Measurements from ENCODE around the gene GORAB. TPM values are rescaled to one million over a fixed set of nuclear protein-coding genes. Genes with fewer than 3 reads are reported as not detected.

Gene GORAB
- total RNA-seq, 1 donor from 2014 or later: 10.5 TPM

- Mint-ChIP-seq H3K36me3 (ENCODE audit: low read depth) (no peaks in the 10 kb centered on the region), H3K27me3 (ENCODE audit: low read depth) (peaks cover 1% of the 10 kb centered on the region), H3K4me1 (peaks cover 10% of the 10 kb centered on the region), H3K9me3 (no peaks in the 10 kb centered on the region), H3K4me3 (no peak overlapping the region), H3K27ac (ENCODE audit: unreplicated experiment) (no peak overlapping the region)
- DNase-seq (ENCODE audit: low read depth, low spot score): no peak
- TF ChIP-seq CTCF (conservative IDR thresholded peaks at IDR 0.05): no peak
Measured at GRCh38 chr1:170495006-170495405, 37.0 kb upstream of the GORAB start.

DNA sequence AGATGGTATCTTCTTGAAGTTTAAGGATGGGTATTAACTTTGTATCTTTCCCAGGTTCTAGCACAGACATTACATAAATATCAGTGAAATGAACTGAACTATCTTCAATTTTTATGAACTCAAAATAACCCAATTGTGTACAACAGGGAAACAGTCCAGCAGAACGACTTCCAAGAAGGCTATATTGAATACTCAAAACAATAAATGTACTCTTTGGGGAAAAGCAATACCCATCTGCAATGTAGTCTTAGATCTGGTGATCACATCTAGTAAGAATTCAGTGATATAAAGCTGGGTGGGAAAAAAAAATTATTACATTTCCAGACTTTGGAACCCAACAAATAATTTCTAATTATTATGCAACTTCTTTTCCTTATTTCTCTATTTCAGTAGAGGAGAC is 33.1 kb upstream of the GORAB start:
- DNase-seq (ENCODE audit: low read depth, low spot score): no peak
- Mint-ChIP-seq H3K4me1 (peaks cover 8% of the 10 kb centered on the region), H3K9me3 (no peaks in the 10 kb centered on the region), H3K4me3 (no peak overlapping the region), H3K36me3 (ENCODE audit: low read depth) (no peaks in the 10 kb centered on the region), H3K27ac (ENCODE audit: unreplicated experiment) (no peak overlapping the region), H3K27me3 (ENCODE audit: low read depth) (peaks cover 16% of the 10 kb centered on the region)
- no peak for TF ChIP-seq CTCF (conservative IDR thresholded peaks at IDR 0.05)

- Mint-ChIP-seq H3K4me3 (no peak overlapping the region), H3K27me3 (ENCODE audit: low read depth) (peaks cover 21% of the 10 kb centered on the region)
- DNase-seq (ENCODE audit: low read depth, low spot score): no peak
Measured at GRCh38 chr1:170503665-170504064, 28.3 kb upstream of the GORAB start.

DNA sequence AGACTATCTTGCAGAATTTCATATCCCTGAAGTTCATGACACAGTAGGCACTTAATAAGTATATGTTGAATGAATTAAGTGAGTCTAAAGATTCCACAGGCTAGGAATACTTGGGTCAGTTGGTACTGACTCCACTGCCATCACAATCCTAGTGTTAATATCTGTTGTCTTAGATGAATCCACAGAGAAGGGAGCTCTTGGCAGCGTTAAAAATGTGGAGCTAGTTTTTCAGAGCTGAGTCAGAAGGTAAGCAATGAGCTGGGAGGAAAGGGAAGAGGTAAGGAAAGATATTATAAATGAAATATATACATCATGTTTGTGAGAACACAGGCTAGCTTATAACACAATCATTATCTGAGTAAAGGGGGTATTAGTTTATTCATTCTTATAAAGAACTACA is 21.8 kb upstream of the GORAB start:
- TF ChIP-seq CTCF (conservative IDR thresholded peaks at IDR 0.05): no peak

More at GRCh38 chr1:170503665-170504064, 28.3 kb upstream of the GORAB start:
- Mint-ChIP-seq H3K9me3 (peaks cover 2% of the 10 kb centered on the region), H3K27ac (ENCODE audit: unreplicated experiment) (no peak overlapping the region), H3K36me3 (ENCODE audit: low read depth) (no peaks in the 10 kb centered on the region), H3K4me1 (no peaks in the 10 kb centered on the region)
- TF ChIP-seq CTCF (conservative IDR thresholded peaks at IDR 0.05): no peak

GRCh38 chr1:170511038-170511437 is 20.9 kb upstream of the GORAB start:
- no peak for DNase-seq (ENCODE audit: low read depth, low spot score)
- Mint-ChIP-seq H3K27me3 (ENCODE audit: low read depth) (peaks cover 2% of the 10 kb centered on the region), H3K27ac (ENCODE audit: unreplicated experiment) (no peak overlapping the region), H3K4me1 (peaks cover 4% of the 10 kb centered on the region), H3K4me3 (no peak overlapping the region), H3K9me3 (peaks cover 2% of the 10 kb centered on the region), H3K36me3 (ENCODE audit: low read depth) (no peaks in the 10 kb centered on the region)
- TF ChIP-seq CTCF (conservative IDR thresholded peaks at IDR 0.05): no peak

More for the DNA sequence above, 21.8 kb upstream of the GORAB start:
- Mint-ChIP-seq H3K4me3 (no peak overlapping the region), H3K27ac (ENCODE audit: unreplicated experiment) (no peak overlapping the region), H3K4me1 (peaks cover 4% of the 10 kb centered on the region), H3K9me3 (peaks cover 2% of the 10 kb centered on the region), H3K27me3 (ENCODE audit: low read depth) (peaks cover 2% of the 10 kb centered on the region), H3K36me3 (ENCODE audit: low read depth) (no peaks in the 10 kb centered on the region)
- DNase-seq (ENCODE audit: low read depth, low spot score): no peak

- no peak for DNase-seq (ENCODE audit: low read depth, low spot score)
- Mint-ChIP-seq H3K9me3 (no peaks in the 10 kb centered on the region), H3K4me3 (no peak overlapping the region), H3K4me1 (peaks cover 4% of the 10 kb centered on the region), H3K27me3 (ENCODE audit: low read depth) (no peaks in the 10 kb centered on the region), H3K36me3 (ENCODE audit: low read depth) (no peaks in the 10 kb centered on the region), H3K27ac (ENCODE audit: unreplicated experiment) (no peak overlapping the region)
- no peak for TF ChIP-seq CTCF (conservative IDR thresholded peaks at IDR 0.05)
Measured at GRCh38 chr1:170513138-170513537, 18.8 kb upstream of the GORAB start.

All from neural crest cell (in vitro differentiated cells).